Activated CD8-positive, alpha-beta T cell treated with anti-CD3 and anti-CD28 coated beads for 36 hours (primary cell): Measurements from ENCODE around the gene ADCY7. TPM values are rescaled to one million over a fixed set of nuclear protein-coding genes. Genes with fewer than 3 reads are reported as not detected.

Experiments used
- ATAC-seq: fragments of 200-7000 bp; cut with Tn5 transposase; one replicate; pipeline ENCODE4 v1.10.0; 2021; ENCODE audit warnings: mild to moderate bottlenecking, moderate library complexity
- CTCF ChIA-PET: fragments of 350-600 bp; sonication (Branson Sonifier 250); formaldehyde crosslinking; loops from one replicate; lab custom pipeline; 2021; ENCODE audit warnings: antibody characterized with exemption; lab: Charles Lee
- POLR2A ChIA-PET: fragments of 350-600 bp; sonication (Branson Sonifier 250); formaldehyde crosslinking; loops from one replicate; lab custom pipeline; 2021; ENCODE audit warnings: antibody characterized with exemption; lab: Charles Lee
- DNase-seq: peaks from one replicate; pipeline ENCODE4 v3.0.0-alpha.2; 2020
- H3K27ac Mint-ChIP-seq: one replicate; pipeline ENCODE4 v1.8.0; 2021; ENCODE audit warnings: mild to moderate bottlenecking, mixed read lengths
- H3K27me3 Mint-ChIP-seq: one replicate; pipeline ENCODE4 v1.8.0; 2021; ENCODE audit warnings: mixed read lengths
- H3K36me3 Mint-ChIP-seq: one replicate; pipeline ENCODE4 v1.8.0; 2021; ENCODE audit warnings: low read depth, mixed read lengths
- H3K4me1 Mint-ChIP-seq: one replicate; pipeline ENCODE4 v1.8.0; 2021; ENCODE audit warnings: low read depth, mixed read lengths
- H3K4me3 Mint-ChIP-seq: one replicate; pipeline ENCODE4 v1.8.0; 2021; ENCODE audit warnings: mild to moderate bottlenecking, moderate library complexity, mixed read lengths
- H3K9me3 Mint-ChIP-seq: one replicate; pipeline ENCODE4 v1.8.0; 2021; ENCODE audit warnings: mixed read lengths
- CTCF ChIP-seq: fragments of 200-600 bp; IDR thresholded peaks from one replicate; pipeline ENCODE4 v1.8.0; 2022; ENCODE audit warnings: antibody characterized with exemption, mild to moderate bottlenecking
- intact Hi-C: fragments of 100-400 bp; cut with micrococcal nuclease; formaldehyde crosslinking; loops from one replicate; pipeline ENCODE4 v1.10.0; 2022
- total RNA-seq, 2 experiments: library from RNA; stranded (reverse); gene quantifications; one replicate each; pipeline ENCODE4 v1.2.3, GENCODE V29; 2021

ADCY7 gene
- total RNA-seq, 2 experiments from 2014 or later = 89.9 to 92.1 TPM

DNA sequence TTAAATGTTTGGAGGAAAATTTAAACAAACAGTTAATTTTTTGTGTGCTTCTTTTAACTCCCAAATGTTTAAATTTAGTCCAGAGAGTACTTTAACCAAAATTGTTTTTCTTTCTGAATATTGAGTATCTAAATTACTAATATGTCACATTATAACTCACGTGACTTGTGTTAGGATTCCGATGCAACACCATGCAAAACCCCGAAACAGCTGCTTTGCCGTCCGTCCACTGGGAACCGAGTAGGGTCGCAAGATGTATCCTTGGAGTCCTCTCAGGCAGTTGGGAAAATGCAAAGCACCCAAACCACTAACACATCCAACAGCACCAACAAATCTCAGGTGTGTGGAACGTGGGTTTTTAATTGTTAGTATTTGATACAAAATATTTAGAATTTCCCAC is 38.7 kb upstream of the ADCY7 start:
- DNase-seq (no peak), ATAC-seq (no peak)
- Mint-ChIP-seq H3K9me3 (no peaks in the 10 kb centered on the region), H3K27ac (no peak overlapping the region), H3K27me3 (no peaks in the 10 kb centered on the region), H3K36me3 (peaks cover 23% of the 10 kb centered on the region), H3K4me3 (no peak overlapping the region), H3K4me1 (peaks cover 9% of the 10 kb centered on the region)
- ChIA-PET CTCF (interaction anchor here (0.8 to 1.1 kb wide), 6 partner anchors 12 to 438 kb away, joined by 3 to 4 read pairs (median 3); no protein-coding TSS in a partner anchor), POLR2A (no interaction called here)
- intact Hi-C loops = no loop called here
- TF ChIP-seq CTCF = no peak

DNA sequence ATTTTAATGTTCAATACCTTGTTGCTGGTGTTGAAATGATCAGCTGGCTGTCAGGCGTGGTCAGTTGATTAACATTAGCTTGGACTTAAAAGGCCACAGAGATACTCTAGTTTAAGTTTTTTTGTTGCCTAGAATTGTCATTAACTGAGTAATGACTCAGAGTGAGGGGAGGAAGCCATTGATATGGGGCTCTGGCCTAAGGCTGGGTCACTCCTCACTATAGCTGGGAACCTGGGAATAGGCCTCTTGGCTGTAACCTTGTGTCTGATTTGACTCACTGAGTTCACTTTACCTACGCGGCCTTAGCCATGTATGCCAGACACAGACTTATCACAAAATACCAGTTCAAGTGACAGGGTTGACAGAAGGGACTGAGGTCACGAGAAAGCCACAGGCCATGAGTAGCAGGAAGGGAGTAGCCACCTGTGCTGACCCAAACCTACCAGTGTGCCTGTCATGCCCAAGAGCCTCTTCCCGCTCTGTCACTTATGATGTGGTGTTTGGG is 37.9 kb upstream of the ADCY7 start:
- H3K36me3 Mint-ChIP-seq = peaks cover 23% of the 10 kb centered on the region
- ChIA-PET POLR2A (interaction anchor here (1.8 kb wide), 1 partner anchor 17 kb away, joined by 4 read pairs; no protein-coding TSS in a partner anchor), CTCF (interaction anchor here (0.8 to 1.0 kb wide), 4 partner anchors 11 to 141 kb away, joined by 3 to 4 read pairs (median 4); no protein-coding TSS in a partner anchor)
- intact Hi-C loops = no loop called here
- no peaks in the 10 kb centered on the region for H3K27me3 Mint-ChIP-seq
- H3K4me3 Mint-ChIP-seq = no peak overlapping the region
- DNase-seq (peak; percentile 19), ATAC-seq (peak; percentile 30)
- H3K27ac Mint-ChIP-seq = no peak overlapping the region
- no peak for TF ChIP-seq CTCF
- H3K4me1 Mint-ChIP-seq = peaks cover 9% of the 10 kb centered on the region
- H3K9me3 Mint-ChIP-seq = no peaks in the 10 kb centered on the region

DNA sequence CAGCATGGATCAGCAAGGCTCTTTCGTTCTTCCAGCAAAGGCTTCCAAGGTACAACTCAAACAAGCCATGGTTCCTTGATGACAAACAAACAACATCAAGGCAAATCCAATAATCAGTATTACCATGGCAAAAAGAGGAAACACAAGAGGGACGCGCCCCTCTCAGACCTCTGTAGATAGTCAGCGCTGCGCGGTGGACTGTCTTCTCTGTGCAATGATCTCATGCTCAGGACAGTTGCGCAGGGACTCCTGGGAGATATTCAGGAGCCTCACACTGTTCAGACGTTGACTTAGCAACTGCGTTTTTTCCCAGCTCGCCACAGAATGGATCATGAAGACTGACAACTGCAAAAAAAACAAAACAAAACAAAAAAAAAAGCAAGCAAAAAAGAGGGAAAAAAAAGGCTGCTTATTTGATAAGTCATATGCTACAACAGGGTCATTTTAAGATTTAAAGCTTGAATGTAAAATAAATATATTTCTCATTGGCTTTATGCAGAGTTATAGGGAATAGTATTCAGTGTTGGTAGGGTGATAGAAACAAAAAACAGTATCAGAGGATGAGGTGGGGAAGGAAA is 37.1 kb upstream of the ADCY7 start:
- no peak for DNase-seq
- CTCF ChIA-PET = no interaction called here
- intact Hi-C loops = no loop called here
- POLR2A ChIA-PET = interaction anchor here (0.6 to 1.8 kb wide), 2 partner anchors 16 kb away, joined by 3 to 4 read pairs; no protein-coding TSS in a partner anchor
- Mint-ChIP-seq H3K9me3 (no peaks in the 10 kb centered on the region), H3K36me3 (peaks cover 22% of the 10 kb centered on the region), H3K27ac (no peak overlapping the region), H3K4me3 (no peak overlapping the region), H3K4me1 (peaks cover 9% of the 10 kb centered on the region), H3K27me3 (no peaks in the 10 kb centered on the region)
- no peak for ATAC-seq
- TF ChIP-seq CTCF = no peak

DNA sequence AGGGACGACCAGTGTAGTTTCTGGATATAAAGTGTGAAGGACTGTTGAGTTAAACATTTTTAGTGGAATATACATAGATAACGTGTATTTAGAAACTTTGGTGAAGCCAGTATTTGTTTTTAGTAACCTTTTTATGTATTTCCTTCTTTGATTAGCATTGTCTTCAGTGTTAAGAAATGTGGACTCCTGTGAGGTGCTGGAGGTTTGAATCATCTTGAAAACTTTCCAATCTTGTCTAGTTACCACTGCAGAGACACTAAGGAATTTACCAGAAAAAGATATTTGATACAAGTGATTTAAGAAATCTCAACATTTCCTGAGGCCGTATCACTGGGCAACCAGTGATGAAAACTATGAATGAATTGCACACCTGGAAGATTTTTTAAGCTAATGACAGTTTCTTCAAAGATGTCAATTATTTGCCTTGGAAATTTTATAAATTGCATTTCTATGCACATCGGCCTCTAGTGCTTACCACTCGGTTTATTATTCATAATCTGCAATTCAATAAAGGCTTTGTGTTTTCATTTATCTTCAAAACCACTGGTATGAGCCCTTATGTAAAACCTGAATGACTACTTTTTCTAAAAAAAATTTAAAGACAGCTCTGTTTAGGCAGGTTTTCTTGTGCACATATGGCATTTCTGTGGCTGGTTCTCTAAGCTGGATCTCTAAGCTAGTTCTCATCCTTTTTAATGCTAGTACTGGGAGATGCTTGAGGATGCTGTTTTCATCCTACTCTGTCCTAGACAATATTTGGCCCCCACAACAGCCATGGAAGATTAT is 31.4 kb upstream of the ADCY7 start:
- intact Hi-C loops = no loop called here
- TF ChIP-seq CTCF = no peak
- POLR2A ChIA-PET = interaction anchor here (0.6 kb wide), 2 partner anchors 8 to 16 kb away, joined by 3 to 4 read pairs; no protein-coding TSS in a partner anchor
- Mint-ChIP-seq H3K27me3 (no peaks in the 10 kb centered on the region), H3K9me3 (no peaks in the 10 kb centered on the region), H3K36me3 (no peaks in the 10 kb centered on the region), H3K27ac (no peak overlapping the region), H3K4me3 (no peak overlapping the region), H3K4me1 (no peaks in the 10 kb centered on the region)
- DNase-seq = no peak
- ATAC-seq = no peak
- CTCF ChIA-PET = interaction anchor here (0.9 kb wide), 1 partner anchor 13 kb away, joined by 4 read pairs; no protein-coding TSS in a partner anchor
